ENCODE results near the gene CDC14A.
A peak's percentile ranks its signal among the peaks of the same experiment; 100 is the strongest.
"Not testable (repeated sequence)": the region's sequence is repeated elsewhere in the genome, so short reads cannot be mapped to it uniquely, and the experiment has no call there.

Gene CDC14A

DNA sequence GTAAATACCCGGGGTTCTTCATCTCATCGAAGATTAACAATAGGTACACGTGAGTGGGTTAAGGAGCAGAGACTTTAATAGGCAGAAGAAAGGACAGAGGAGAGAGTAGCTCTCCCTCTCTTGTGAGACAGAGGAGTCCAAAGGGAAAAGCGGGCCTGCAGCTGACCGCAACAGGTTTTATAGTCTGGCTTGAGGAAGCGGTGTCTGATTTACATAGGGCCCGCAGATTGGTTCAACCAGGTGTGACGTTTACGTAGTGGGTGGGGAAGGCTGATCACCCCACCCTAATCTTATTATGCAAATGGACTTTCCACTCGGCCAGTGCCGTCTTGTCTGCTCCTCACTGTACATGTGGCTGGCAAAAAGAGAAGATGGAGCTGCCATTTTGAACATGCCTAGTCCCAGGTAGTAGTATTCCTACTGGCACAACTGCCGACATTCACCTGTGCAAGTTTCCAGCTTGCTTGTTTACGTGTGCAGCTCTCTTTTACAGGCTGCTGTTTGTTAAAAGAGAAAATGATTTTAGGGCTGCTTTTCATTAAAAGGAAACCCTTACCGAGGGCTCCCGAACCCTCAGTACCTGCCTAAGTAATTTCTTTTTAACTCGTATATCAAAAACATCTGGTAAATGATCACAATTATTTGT, 10.6 kb downstream of the CDC14A start:
- DNase-seq (ENCODE audit: low spot score) = no peak

DNA sequence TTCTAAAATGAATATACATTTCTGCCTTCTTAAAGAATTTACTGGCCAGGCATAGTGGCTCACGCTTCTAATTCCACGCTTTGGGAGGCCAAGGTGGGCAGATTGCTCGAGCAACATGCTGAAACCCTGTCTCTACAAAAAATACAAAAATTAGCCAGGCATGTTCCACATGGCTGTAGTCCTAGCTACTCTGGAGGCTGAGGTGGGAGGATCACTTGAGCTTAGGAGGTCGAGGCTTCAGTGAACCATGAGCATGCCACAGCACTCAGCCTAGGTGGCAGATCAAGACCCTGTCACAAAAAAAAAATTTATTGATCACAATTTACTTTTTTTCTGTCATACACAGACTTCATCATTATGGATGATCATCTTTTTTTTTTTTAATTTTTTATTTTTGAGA, 11.5 kb downstream of the CDC14A start:
- DNase-seq (ENCODE audit: low spot score) = no peak

DNA sequence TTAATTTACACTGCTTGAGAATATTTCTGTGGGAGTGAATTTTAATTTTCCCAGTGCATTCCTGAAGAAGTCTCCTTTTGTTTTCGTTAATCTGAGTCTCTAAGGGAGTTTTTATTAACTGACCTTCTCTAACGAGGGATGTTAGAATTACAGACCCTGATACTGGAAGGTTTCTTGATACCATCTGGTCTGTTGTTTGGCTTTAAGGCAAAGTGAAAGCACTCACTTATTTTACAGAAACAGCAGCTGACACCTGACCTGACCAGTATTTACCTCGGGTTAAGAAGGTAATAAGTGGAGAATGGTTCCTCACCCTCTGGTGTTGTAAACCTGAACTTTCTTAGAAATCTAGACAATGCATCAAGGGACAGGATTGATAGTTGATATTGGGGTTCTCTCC, 12.4 kb downstream of the CDC14A start:
- no peak for DNase-seq (ENCODE audit: low spot score)

DNA sequence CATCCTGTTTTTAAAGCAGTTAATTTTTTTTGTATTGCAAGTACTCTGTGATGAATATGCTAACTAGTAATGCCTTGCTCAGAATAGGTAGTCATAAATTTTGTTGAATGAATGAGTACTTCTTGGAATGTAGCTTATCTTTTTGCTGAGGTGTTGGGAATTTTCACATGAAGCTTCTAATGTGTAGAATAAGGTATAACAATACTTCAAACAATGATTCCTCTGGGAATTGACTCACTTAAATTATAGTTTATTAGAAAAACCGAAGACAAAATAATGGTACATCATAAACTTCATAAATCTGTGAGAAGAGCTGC, 13.9 kb downstream of the CDC14A start:
- no peak for DNase-seq (ENCODE audit: low spot score)

DNA sequence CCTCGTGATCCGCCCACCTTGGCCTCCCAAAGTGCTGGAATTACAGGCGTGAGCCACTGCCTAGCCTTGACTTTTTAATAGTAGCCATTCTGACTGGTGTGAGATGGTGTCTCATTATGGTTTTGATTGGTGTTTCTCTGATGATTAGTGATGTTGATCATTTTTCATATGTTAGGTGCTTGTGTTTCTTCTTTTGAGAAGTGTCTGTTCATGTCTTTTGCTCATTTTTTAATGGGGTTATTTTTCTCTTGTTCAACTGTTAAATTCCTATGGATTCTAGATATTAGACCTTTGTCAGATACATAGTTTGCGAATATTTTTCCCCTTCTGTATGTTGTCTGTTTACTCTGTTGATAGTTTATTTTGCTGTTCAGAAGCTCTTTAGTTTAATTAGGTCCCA, 17.0 kb downstream of the CDC14A start:
- DNase-seq (ENCODE audit: low spot score) = not testable (repeated sequence)

DNA sequence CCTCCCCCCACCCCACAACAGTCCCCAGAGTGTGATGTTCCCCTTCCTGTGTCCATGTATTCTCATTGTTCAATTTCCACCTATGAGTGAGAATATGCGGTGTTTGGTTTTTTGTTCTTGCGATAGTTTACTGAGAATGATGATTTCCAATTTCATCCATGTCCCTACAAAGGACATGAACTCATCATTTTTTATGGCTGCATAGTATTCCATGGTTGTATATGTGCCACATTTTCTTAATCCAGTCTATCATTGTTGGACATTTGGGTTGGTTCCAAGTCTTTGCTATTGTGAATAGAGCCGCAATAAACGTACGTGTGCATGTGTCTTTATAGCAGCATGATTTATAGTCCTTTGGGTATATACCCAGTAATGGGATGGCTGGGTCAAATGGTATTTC, 21.6 kb downstream of the CDC14A start:
- not testable (repeated sequence) for DNase-seq (ENCODE audit: low spot score)

DNA sequence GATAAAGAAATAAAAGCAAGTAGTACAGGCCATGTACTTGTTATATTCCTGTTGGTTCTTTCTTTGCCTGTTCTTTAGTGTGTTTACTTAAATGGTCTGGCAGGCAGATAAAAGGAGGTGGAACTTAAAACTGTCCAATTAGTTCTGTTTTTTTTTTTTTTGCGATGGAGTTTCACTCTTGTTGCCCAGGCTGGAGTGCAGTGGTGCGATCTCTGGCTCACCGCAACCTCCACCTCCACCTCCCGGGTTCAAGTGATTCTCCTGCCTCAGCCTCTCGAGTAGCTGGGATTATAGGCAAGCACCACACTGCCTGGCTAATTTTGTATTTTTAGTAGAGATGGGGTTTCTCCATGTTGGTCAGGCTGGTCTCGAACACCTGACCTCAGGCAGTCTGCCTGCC, 24.6 kb downstream of the CDC14A start:
- not testable (repeated sequence) for DNase-seq (ENCODE audit: low spot score)

DNA sequence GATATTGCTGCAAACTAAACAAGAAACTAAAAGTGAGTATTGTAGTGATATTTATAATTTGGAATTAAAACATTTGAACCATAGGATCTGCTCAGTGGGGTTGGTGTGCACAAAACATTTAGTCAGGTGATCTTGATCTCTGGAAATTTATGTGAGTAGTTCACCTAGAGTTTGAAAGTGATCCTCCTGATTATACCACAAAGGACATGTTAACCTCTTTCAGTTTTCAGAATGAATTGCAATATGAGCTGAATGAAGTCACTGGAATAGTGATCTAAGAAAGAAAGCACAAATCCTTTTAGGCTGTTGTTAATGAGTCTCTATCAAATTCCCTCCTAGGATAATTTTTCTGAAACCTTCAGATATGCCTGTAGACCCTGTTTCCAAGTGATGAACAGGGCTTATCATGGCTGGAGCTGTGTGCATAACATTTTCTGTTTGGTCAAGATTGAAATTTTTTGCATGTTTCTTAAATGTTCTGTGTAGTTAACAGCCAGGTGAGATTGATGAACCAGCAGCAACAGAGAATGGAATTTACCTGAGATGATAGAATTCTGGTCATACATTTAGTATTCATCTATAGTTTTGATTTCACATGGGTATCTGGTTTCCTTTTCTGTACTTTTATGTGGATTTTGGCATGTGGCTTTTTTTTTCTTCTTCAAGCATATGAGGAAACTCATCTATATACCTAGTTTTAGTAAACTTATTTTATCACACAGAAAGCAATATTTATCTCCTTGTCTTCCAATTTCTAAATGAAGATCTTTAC, 25.5 kb downstream of the CDC14A start:
- DNase-seq (ENCODE audit: low spot score) = no peak

DNA sequence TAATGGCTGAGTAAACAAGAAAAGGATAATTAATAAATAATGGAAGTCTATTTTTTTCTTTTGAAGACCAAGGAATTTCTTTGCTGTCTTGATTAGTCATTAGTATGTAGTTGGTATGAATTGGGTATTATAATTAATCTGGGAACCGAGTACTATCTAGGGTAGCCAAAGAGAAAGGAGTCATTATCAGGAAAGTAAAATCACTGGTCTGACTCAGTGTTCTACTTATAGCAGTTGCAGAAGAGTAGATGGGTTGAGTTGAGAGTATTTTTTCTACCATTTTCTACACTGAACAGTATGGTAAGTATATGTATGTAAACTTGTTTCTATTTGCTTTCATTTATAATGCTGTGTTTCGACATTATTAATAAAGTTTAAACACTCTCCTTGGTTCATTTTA, 26.6 kb downstream of the CDC14A start:
- DNase-seq (ENCODE audit: low spot score) = no peak

DNA sequence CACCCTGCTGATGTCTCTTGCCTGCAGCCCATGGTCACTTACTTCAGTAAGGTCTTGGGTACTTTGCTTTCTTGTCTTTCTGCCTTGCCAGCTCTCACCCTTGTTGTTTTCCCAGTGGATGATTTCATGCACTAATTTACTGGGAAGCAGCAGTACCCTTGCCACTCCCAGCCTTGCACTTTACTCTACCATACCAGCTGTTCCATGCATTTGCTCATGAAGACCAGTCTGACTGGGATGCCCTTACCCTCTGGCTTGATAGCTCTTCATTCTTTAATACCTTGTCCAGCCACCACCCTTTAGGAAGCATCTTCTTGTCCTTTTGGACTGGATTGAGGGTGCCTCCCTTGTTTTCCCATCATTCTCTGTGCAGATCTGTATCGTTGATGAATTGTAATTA, 28.3 kb downstream of the CDC14A start:
- no peak for DNase-seq (ENCODE audit: low spot score)

DNA sequence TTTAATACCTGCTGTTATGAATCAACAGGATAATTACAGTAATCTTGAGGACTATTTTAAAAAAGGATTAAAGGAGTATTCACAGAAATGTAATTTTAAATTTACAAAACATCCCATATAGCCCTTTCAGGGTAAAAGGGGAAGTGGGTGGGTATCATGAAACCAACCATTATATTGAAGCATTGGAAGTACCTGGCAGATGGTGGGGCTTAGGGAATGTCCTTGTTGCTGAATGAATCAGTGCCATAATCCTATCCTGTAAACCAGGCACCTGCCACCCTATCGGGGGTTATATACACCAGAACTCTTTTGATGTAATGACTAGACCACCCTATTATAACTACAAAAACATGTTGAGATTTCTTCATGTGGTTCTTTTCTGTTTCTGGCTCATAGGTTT, 30.4 kb downstream of the CDC14A start:
- no peak for DNase-seq (ENCODE audit: low spot score)

DNA sequence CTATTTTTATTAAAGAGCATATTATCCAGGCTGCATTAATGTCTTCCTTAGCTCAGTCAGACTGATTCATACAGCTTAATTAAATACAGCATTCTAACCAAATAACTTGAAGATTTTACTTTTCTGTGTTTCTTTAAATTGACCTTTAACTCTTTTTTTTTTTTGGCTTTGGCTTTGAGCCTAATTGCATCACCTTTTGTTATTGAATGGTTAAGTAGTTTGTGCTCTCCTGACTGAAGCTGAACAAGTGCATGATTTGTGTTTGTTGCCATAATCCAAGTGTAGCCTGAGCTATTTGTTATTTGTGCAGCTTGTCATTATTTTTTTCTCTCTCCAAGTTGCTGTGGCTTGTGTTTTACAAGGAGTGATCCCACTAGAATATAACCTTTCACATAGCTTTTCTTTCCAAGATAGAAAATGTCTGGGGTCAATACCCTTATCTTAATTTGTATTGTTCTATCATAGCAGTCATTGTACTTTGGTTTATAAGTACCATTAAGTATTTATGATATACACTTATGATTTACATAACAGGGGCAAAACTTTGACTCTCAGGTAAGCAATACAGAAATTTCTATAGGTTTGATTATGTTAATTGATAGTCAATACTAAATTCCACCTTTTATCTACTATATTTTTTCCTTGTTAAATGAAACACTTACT, 31.6 kb downstream of the CDC14A start:
- DNase-seq (ENCODE audit: low spot score) = no peak

DNA sequence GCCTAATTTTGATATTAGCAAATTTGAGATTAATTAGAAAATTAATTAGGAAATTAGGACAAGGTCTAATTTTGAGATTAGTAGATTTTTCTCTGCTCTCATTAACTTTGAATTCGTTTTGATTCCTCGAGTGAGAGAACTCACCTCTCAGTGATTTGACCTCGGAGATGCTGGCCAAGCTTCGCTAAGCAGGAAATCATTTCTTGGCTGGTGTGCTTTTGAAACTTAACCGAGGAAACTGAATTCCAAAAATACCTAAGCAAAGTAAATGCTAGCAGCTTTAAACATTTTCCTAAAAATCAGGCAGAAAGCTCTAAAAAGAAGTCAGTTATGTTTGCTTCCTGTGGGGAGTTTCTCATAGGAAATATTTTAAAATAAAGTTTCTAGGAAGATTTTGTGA, 34.9 kb downstream of the CDC14A start:
- peak; percentile 27 for DNase-seq (ENCODE audit: low spot score)

DNA sequence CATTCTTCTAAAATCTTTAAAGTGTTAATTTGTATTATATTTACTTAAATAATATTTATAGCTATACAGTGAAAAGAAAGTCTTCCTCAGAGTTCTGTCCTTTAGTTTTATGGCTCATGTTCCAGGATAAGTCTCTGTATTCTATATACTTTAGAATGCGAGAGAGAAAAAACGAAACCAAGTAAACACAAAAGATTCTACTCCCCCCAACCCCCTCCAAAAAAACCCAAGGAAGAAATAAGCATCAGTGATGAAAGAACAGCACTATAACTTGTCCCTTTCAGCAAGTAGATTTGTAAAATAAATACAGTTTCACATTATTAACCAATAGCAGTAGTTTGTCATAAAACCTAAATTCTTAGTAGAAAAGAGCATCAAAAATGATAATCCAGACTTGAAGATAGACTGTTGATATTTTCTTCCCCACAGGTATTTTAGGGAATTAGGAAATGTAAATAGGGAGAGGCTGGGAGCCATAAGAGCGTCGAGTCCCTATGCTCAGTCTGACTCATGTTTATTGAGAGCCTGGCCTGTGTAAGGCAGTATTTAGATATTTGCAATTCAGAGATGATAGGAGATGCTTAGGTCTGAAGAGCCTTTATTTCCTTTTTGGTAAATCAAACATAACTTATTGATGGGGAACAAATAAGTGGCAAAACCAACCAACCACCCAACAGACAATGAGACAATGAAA, 35.5 kb downstream of the CDC14A start:
- no peak for DNase-seq (ENCODE audit: low spot score)

DNA sequence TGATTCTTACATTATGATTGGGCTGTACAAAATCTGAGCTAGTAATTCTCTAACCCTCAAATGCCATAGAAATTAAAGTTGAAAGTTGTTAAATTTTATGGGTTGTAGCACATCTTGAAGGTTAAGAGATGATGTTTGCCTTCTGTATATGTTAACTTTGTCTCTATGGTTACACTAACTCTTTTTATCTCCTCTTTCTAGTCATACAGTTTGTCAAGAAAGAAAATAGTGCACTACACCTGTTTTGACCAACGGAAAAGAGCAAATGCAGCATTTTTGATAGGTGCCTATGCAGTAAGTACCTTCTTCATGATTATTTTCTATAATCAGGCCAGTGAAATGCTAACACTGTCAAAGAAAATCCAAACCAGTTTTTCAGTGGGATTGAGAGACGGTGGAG, 38.2 kb downstream of the CDC14A start:
- DNase-seq (ENCODE audit: low spot score) = no peak

DNA sequence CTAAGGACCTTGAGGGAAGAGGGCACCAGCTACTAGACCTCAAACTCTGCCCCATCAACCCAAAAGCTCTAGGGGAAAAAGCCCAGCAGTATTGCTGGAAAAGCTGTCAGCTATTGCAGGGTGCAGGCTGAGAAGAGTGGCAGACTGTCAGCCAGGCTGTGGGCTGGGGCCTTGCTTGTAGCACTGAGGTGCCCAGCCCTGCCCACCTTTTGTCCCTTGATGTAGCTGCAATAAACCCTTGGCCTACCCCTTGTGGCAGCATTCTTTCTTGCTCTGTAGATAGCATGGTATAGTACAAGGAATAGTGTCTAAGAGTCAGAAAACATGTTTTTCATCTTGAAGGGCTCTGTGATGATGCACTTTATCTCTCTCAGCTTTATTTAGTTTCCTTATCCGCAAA, 39.4 kb downstream of the CDC14A start:
- DNase-seq (ENCODE audit: low spot score) = no peak

DNA sequence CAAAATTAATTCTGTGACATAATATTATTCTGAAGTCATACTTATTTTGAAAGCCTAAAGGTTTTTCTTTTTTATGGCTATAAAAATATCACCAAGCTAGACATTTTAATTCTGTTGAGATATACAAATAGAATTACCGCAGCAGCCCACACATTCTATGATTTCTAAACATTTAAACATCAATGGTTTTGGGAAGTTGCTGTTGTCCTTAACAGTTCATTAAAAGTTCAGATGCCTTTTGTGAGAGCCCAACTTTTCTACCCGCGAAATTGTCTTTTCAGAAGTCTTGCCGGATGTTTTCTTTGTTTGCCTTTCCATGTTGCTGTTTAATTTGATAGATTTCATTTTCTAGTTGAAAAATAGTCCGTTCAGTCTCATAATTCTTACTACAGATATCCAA, 40.5 kb downstream of the CDC14A start:
- DNase-seq (ENCODE audit: low spot score) = no peak

DNA sequence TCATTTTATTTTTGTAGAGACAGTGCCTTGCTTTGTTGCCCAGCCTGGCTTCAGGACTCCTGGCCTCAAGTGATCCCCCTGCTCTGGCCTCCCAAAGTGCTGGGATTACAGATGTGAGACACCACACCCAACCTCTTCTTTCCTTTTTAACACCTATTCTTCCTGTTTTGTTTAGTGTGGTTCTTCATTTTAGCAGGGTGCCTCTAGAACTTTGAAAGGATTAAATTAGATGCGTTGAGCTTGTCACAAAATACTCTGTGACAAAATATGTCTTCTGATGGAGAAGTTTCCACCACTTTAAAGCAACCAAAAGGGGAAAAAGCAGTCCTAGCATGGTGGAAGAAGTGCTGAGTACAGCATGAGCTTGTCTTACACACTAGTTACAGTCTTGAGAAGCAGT, 42.0 kb downstream of the CDC14A start:
- no peak for DNase-seq (ENCODE audit: low spot score)

DNA sequence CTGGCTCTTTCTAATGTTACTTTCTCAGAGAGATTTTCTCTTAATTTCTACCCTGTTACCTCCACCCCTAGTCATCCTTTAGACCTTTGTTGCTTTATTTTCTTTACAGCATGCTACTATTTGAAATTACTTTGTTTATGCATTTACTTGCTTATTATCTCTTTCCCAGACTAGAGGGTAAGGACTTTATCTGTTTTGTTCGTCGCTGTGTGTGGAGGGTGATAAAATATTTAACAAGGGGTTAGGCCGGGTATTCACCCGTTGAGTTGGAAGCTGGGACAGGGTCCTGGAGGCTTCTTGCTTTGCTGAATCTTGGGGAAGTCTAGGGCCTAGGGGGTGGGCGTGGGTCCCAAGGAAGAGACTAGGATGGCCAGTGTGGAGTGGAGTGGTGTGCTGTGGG, 43.6 kb downstream of the CDC14A start:
- no peak for DNase-seq (ENCODE audit: low spot score)

DNA sequence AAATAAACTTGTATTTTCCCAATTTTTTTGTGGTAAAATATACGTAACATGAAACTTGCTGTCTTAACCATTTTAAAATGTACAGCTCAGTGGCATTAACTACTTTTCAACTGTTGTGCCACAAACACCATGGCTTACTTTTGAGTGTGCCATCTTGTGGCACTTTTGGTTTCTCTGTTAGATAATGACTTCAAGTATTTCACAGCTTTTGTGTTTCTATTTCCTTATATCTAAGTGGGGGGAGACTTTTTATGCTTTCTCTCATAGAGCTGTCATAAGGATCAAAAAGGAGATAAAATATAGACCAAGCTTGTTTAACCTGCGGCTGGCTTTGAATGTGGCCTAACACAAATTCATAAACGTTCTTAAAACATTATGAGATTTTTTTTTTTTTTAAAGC, 44.3 kb downstream of the CDC14A start:
- no peak for DNase-seq (ENCODE audit: low spot score)

DNA sequence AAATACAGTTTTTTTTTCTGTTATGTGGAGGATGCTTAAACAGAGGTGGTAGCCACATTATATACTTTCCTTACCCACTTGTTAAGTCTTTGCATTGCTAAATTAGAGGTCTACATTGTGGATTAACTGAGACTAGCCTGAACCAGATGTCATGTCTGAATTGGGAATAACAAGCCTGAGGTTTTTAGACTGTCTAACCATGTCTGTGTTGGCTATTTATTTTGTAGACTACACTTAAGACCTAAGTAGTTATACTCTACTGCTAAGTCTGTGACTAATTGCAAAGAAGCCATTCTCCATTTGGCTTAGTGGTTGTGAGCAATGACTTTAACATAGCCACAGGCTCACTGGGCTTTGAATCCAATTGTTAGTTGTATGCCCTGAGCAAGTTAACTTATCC, 45.4 kb downstream of the CDC14A start:
- no peak for DNase-seq (ENCODE audit: low spot score)

DNA sequence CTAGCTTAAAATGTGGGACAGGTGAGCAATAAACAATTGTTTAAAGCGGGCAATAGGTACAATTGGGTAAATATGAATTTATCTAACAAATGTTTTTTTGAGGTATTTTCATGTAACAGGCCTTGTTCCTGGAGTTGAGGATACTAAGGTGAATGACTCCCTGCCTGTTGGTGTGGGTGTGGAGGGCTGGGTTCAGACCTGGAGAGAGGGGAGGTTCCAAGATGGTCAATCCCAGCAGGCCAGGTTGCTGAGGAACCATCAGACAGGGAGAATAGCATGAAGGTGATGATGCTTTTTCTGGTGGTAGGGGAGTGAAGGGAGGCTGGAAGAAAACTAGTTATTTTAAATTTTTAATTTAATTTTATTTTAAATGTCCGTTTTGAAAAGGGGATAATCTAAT, 46.3 kb downstream of the CDC14A start:
- no peak for DNase-seq (ENCODE audit: low spot score)

DNA sequence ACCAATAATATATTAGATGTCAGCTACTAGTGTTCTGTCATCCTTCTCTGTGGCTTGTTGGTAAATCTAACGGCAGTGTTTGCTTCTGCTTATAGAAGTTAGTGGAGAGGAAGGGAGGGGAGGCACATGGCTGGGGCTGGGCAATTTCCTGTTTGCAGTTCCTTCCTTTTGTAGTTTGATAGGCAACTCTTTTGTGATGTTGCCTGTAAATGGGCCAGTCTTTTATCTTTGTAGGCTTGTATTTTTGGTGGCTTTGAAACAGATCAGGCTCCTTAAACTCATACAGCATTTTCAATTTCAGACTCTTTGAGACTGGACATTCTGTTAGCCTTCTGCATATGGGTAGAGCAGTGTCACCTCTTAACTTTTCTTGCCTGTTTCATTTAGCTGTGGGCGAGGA, 48.1 kb downstream of the CDC14A start:
- DNase-seq (ENCODE audit: low spot score) = no peak

Data from AG08395 (cell line).